Peyer's patch (tissue), 4 donors: ENCODE data around the gene NKAIN2. TPM values are rescaled to one million over a fixed set of nuclear protein-coding genes. Genes with fewer than 3 reads are reported as not detected.

Experiments
- DNase-seq, 3 donors: peaks; one replicate each; pipeline ENCODE4 v3.0.0-alpha.2; 2017 to 2019
- H3K27ac ChIP-seq, 4 donors: fragments of 200-600 bp; sonication (generic); one replicate each; pipeline ENCODE4 v1.5.1; 2016 to 2019
- H3K27me3 ChIP-seq, 2 donors: fragments of 200-600 bp; sonication (generic); one replicate each; pipeline ENCODE4 v1.5.1; 2019
- H3K36me3 ChIP-seq, 3 donors: fragments of 200-600 bp; sonication (generic); one replicate each; pipeline ENCODE4 v1.5.1; 2016 to 2019
- H3K4me1 ChIP-seq, 4 donors: fragments of 200-600 bp; sonication (generic); one replicate each; pipeline ENCODE4 v1.5.1; 2016 to 2019
- H3K4me3 ChIP-seq, 4 donors: fragments of 200-600 bp; sonication (generic); 1 replicate in 3 of 4; 2 replicates in 1 of 4; pipeline ENCODE4 v1.5.1; 2016 to 2019; ENCODE audit warnings: mild to moderate bottlenecking in 1 of 4
- H3K9me3 ChIP-seq, 4 donors: fragments of 200-600 bp; sonication (generic); one replicate each; pipeline ENCODE4 v1.5.1; 2016 to 2019; ENCODE audit warnings: mild to moderate bottlenecking in 1 of 4
- CTCF ChIP-seq, 6 experiments: fragments of 450-650 bp in 4 of 6; fragments of 200-600 bp in 2 of 6; sonication (generic) in 1 of 6; IDR thresholded peaks; one replicate each; pipeline ENCODE4 v1.5.1; 2017 to 2019; ENCODE audit warnings: antibody characterized with exemption in 6 of 6, mild to moderate bottlenecking in 3 of 6, moderate library complexity in 1 of 6
- POLR2A ChIP-seq, 2 donors: fragments of 450-650 bp; IDR thresholded peaks; one replicate each; pipeline ENCODE4 v1.5.1; 2017; ENCODE audit warnings: antibody characterized with exemption in 2 of 2, mild to moderate bottlenecking in 2 of 2, moderate library complexity in 2 of 2
- total RNA-seq, 4 donors: library from RNA; depleted of rRNA; stranded (reverse); fragments of >200 nt; gene quantifications; one replicate each; pipeline ENCODE4 v1.1.0, GENCODE V29; 2016

Gene NKAIN2
- total RNA-seq, 4 donors from 2014 or later = not detected

DNA sequence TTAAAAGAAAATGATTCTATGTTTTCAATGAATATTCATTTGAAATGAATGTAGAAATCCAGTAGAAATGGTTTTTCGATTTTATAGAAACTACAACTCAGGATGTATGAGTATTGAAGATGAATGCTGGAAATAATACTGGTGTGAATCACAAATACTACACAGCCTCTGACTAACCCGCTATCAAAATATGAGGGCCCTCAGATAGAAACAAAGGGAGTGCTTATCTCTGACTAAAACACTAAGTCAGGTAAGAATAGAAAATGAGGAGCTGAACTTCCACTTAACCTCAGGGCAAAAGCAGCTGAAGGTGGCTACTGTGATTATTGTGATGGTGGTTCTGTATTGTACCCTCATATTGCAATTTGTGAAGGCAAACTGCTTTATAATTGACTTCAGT lies 937.7 kb downstream of the NKAIN2 start:
- H3K9me3 ChIP-seq = no peaks in the 10 kb centered on the region
- no peak overlapping the region for H3K4me3 ChIP-seq
- no peaks in the 10 kb centered on the region for H3K27me3 ChIP-seq
- no peak for TF ChIP-seq CTCF (IDR thresholded peaks at IDR 0.05)
- no peak for TF ChIP-seq POLR2A (IDR thresholded peaks at IDR 0.05)
- H3K4me1 ChIP-seq = no peaks in the 10 kb centered on the region
- no peak overlapping the region for H3K27ac ChIP-seq
- H3K36me3 ChIP-seq = no peaks in the 10 kb centered on the region
- no peak for DNase-seq

DNA sequence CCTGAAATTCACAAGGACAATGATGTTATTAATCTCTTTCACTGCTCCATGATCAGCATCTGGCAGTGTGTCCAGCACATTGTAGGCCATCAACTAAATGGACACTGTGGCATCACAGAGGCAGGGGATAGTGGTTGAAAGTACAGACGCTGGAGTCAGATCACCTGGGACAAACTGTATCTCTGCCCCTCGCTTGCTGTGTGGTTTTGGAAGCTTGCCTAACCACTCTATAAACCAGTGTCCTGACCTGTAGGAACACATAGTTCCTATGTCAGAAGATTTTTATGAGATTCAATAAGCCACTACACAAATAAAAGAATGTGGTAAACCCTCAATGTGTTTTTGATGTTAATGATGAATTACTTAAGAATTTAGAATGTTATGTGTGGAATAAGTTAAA lies 939.3 kb downstream of the NKAIN2 start:
- DNase-seq = no peak
- Histone ChIP-seq H3K36me3 (no peaks in the 10 kb centered on the region), H3K4me1 (no peaks in the 10 kb centered on the region), H3K9me3 (no peaks in the 10 kb centered on the region), H3K27me3 (no peaks in the 10 kb centered on the region), H3K27ac (no peak overlapping the region), H3K4me3 (no peak overlapping the region)
- TF ChIP-seq POLR2A (IDR thresholded peaks at IDR 0.05) = no peak
- TF ChIP-seq CTCF (IDR thresholded peaks at IDR 0.05) = no peak

DNA sequence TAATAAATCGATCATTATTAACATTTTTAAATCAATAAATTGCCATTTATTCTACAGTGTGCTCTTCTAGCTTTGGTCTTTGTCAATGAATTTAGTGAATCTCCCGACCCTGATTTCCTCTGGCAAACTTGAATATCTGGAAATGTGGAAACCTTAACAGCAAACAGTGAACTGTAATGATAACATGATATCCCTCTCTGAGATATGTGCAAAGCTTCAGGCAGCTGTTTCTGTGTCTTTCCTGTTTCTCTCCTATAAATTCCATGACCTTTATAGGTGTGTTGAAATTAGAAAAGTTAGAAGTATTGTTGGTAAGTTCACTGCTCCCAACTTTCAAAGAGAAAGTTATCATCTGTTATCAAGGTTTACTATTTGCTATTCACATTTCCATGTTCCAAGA lies 939.8 kb downstream of the NKAIN2 start:
- TF ChIP-seq POLR2A (IDR thresholded peaks at IDR 0.05) = no peak
- H3K36me3 ChIP-seq = no peaks in the 10 kb centered on the region
- no peaks in the 10 kb centered on the region for H3K4me1 ChIP-seq
- H3K4me3 ChIP-seq = no peak overlapping the region
- H3K9me3 ChIP-seq = no peaks in the 10 kb centered on the region
- DNase-seq = no peak
- no peaks in the 10 kb centered on the region for H3K27me3 ChIP-seq
- H3K27ac ChIP-seq = no peak overlapping the region

DNA sequence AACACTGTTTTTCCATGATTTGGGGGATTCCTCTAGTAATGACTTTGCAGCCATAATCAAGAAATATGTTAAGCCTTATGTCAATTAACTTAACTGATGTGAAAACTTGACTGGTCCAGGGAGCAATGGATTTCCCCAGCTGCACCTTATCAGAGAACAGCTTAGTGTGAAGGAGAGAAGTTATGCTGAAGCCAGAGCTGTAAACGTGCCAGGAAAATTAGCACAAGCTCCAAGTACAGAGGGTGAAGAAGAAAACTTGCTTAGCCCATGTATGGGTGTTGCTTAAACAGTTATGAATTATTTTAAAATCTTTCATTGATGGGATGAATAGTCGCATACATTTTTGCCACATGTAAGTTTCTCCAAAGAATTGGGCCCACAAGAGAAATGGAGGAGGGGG lies 943.7 kb downstream of the NKAIN2 start:
- TF ChIP-seq CTCF (IDR thresholded peaks at IDR 0.05) = no peak
- no peak for TF ChIP-seq POLR2A (IDR thresholded peaks at IDR 0.05)
- no peak for DNase-seq

GRCh38 chr6:124748778-124749177 lies 945.1 kb downstream of the NKAIN2 start:
- no peak for DNase-seq
- Histone ChIP-seq H3K4me3 (no peak overlapping the region), H3K27ac (no peak overlapping the region), H3K27me3 (no peaks in the 10 kb centered on the region), H3K36me3 (no peaks in the 10 kb centered on the region), H3K4me1 (no peaks in the 10 kb centered on the region), H3K9me3 (no peaks in the 10 kb centered on the region)
- no peak for TF ChIP-seq CTCF (IDR thresholded peaks at IDR 0.05)
- no peak for TF ChIP-seq POLR2A (IDR thresholded peaks at IDR 0.05)

More for the DNA sequence above, 943.7 kb downstream of the NKAIN2 start:
- Histone ChIP-seq H3K36me3 (no peaks in the 10 kb centered on the region), H3K4me3 (no peak overlapping the region), H3K27me3 (no peaks in the 10 kb centered on the region), H3K9me3 (no peaks in the 10 kb centered on the region), H3K27ac (no peak overlapping the region), H3K4me1 (no peaks in the 10 kb centered on the region)

GRCh38 chr6:124753001-124753400 lies 949.3 kb downstream of the NKAIN2 start:
- no peaks in the 10 kb centered on the region for H3K4me1 ChIP-seq
- H3K36me3 ChIP-seq = no peaks in the 10 kb centered on the region
- H3K4me3 ChIP-seq = no peak overlapping the region
- TF ChIP-seq CTCF (IDR thresholded peaks at IDR 0.05) = no peak
- TF ChIP-seq POLR2A (IDR thresholded peaks at IDR 0.05) = no peak
- no peak for DNase-seq
- no peaks in the 10 kb centered on the region for H3K9me3 ChIP-seq
- no peaks in the 10 kb centered on the region for H3K27me3 ChIP-seq
- H3K27ac ChIP-seq = no peak overlapping the region
